Activated CD4-positive, alpha-beta T cell treated with anti-CD3 and anti-CD28 coated beads, Interleukin-2, amount 50 U/mL, for 24 hours (primary cell): ENCODE results near the gene CDH13.

Experiments
- DNase-seq, 2 donors: peaks; one replicate each; pipeline ENCODE4 v3.0.0-alpha.2; 2020; ENCODE audit warnings: low read depth in 1 of 2, low spot score in 1 of 2

CDH13 gene

DNA sequence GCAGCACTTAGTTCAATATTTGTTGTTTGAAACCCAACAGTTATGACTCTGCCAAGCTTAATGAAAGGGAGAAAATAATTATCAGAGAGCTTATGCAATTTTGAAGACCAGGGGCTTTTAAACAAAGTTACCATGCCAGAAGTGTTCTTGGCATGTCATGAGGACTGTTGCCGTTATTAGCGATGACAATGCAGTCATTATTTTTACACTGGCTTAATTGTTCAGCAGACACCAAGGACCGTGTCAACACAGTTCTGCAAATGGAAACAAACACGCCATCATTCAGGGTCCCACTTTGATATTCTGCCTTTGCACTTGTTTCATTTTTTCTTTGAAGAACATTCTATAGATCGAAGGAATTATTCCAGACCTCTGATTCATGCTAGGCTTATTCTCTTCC, 518.5 kb downstream of the CDH13 start:
- no peak for DNase-seq

DNA sequence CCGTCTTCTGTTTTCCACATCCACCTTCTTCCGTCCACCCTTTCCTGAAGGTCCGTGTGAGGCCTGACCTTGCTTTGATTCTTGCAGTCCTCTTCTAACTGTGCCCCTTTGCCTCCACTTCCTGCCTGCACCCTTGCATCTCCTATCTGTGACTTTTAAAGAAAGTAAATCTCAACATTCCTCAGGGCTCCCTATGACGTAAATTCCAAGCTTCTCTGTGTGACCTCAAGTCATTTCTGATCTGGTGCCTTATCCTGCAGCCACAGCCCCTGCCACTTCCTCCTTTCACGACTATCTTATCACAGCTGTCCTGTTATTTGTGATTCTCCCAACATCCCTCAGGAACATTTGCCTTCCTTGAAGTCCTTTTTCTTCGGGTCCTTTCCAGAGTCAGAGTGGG, 520.5 kb downstream of the CDH13 start:
- no peak for DNase-seq

DNA sequence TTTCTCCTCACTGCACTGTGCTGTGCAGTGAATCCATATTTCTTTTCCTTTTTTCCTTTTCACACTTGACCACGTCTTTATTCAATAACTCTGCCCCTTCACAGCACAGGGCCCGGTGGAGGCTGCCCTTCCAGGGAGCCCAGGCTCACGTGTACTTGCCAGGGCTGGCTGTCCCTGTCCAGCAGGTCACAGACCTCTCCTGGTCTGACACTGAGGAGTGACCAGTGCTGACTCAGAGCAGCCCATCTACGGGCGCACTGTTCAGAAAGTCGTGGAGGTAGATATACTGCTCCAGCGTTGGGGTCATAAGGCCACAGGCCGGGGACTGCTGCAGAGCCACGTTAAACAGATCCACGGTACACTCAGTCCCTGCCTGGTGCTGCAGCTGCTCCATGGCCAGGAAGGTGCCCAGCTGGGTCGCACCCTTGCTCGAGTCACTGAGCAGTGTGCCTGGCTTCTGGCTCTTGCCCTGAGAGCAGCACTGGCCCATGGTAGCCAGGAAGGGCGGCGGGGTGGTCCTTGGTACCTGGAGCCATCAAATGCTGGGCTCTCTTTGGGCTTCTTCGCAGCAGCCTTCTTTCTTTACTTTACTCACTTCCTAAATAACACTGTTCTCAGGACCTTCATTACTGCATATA, 531.7 kb downstream of the CDH13 start:
- DNase-seq: no peak

DNA sequence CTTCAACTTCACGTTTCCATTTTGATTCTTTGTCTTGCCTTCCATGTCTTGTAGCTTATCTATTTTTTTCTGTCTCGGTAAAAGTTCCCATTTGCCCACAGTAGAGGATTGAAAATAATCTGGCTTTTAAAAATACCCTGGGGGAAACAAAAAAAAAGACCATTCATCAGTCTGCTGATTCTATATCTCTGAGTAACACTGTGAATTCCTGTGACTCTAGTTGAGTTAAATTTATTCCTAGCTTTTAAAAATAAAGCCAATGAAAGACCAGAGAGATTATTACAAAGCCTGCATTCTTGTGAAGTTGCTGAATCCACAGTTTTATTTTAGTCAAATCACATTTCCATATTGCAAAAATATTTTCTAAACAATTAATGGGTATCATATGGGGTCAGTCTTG, 532.3 kb downstream of the CDH13 start:
- no peak for DNase-seq

DNA sequence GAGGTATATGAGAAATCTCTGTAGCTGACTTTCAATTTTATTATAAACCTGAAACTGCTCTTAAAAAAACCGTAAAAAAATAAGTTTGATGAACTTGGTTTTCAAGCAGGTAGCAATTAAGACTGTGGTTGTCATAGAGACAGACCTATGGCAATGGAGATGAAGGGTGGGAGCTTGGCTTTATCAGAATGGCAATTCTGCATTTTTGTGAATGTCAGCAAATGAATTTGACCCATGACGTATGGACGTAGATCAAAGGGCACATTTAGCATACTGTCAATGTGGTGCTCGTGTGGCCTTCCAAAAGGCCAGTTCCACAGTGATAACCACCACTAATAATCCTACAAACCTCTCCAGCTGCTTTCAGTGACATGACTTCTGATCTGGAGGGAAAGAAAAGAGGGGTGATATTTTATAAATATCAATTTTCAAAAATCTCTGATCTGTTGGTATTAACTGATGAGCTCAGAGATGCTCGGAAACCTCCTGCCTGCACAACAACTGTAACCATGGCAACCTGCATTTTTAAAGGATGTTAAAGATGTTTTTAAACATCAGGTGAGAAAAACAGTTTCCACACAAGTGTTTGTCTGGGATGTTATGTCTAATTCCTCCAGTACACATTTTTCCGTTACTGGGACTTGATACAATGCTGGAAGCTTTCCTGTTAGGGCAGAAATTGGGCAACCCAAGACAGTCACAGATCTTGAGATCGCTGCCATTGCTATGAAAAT, 533.7 kb downstream of the CDH13 start:
- DNase-seq: no peak

DNA sequence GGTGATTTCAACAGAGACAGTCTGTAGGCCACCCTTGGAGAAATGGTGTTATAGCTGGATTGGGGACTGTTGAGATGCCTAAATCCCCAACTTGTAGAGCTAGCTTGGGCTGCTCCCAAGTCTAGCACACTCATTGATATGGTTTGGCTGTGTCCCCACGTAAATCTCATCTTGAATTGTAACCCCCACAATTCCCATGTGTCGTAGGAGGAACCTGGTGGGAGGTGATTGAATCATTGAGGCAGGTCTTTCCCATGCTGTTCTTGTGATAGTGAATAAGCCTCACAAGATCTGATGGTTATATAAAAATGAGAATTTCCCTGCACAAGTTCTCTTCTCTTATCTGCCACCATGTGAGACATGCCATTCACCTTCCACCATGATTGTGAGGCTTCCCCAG, 536.0 kb downstream of the CDH13 start:
- no peak for DNase-seq

DNA sequence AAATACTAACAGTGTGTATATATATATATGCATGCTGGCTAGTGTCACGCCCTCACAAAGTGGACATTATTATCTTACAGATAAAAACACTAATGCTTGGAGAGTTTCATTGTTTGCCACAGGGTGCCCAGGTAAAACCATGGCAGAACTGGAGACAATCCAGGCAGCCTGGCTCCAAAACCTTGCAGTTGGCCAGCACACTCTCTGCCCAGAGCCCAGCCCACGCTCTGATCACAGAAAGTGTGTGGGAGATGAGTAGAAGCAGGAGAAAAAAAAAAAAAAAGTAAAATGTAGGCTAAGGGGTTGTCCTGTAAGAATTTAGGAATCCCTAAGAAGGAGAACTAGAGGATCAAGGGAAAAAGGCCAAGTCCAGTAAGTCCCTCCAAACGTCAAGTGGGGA, 538.0 kb downstream of the CDH13 start:
- DNase-seq: no peak

DNA sequence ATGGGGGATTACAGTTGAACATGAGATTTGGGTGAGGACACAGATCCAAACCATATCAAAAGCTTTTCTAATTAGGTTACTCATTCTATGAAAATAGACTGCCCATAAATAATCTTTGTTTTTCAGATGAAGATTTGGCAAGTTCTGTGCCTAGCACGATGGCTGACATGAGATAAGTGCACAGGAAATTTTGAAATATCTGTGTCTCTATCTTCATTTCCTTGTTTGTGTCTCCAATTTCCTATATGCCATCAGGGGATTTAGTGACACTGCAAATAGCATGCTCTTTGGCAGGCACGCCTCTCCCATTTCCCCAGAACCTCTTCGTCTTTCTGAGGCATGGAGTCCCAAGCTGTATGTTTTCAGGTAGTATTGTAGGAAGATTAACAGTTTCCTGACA, 544.6 kb downstream of the CDH13 start:
- no peak for DNase-seq

DNA sequence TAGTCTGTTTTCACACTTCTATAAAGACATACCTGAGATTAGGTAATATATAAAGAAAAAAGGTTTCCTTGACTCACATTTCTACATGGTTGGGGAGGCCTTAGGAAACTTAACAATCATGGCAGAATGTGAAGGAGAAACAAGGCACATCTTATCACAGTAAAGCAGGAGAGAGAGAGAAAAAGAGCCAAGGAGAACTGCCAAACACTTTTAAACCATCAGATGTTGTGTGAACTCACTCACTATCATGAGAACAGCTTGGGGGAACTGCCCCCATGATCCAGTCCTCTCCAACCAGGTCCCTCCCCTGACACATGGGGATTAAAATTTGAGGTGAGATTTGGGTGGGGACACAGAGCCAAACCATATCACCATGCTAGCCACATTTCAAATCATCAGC, 547.9 kb downstream of the CDH13 start:
- DNase-seq: no peak

DNA sequence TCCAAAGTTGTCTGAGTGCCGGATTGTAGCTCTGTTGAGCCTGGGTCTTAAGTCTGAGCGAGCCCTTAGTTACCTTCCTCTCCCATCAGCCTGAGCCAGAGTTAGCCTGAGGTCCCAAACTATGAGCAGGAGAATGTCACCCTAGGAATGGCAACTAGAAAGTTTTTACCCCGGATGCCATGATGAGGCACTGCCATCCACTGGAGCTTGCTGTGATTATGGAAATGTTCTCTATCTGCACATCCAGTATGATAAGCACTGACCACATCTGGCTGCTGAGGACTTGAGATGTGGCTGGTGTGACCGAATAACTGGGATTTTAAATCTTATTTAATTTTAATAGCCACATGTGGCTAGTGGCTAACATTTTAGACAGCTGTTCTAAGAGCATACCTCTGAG, 550.0 kb downstream of the CDH13 start:
- DNase-seq: no peak

DNA sequence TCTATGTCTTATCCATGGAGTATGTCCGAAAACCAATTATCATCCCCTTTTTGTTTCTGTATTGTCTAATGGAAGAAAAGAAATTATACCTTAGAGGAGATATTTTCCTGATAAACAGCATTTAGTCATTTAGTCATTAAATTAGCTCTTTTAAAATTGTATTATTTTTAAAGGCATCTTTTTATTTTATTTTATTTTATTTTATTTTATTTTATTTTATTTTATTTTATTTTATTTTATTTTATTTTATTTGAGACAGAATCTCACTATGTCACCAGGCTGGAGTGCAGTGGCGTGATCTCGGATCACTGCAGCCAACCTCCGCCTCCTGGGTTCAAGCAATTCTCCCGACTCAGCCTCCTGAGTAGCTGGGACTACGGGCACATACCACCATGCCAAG, 559.1 kb downstream of the CDH13 start:
- no peak for DNase-seq

DNA sequence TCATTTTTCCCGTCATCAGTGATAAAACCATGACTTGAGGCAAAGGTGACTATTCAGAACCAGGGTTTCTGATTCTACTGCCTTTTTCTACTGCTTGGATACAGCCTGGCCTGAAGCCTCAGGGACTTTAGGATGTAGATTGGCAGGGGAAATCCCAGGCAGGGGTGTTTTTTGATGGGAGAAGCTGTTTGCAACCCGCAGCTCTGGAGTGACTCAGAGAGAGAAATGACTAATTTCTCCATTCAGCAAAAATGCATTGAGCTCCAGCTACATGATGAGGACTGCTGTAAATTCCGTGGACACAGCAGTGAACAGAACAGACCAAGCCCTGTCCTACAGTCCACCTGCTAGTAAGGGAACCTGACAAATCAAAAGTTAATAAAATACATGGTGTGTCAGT, 560.6 kb downstream of the CDH13 start:
- DNase-seq: no peak

DNA sequence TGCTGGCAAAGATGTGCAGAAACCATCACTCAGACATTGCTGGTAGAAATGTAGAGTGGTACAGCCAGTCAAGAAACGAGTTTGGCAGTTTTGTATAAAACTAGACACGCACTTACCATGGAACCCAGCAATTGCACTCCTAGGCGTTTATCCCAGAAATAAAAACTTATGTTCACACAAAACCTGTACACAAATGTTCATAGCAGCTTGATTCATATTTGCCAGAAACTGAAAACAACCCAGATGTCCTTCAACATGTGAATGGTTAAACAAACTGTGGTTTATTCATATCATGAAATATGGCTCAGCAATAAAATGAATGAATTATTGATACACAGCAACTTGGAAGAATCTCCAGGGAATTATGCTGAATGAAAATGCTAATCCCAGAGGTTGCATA, 570.0 kb downstream of the CDH13 start:
- no peak for DNase-seq

DNA sequence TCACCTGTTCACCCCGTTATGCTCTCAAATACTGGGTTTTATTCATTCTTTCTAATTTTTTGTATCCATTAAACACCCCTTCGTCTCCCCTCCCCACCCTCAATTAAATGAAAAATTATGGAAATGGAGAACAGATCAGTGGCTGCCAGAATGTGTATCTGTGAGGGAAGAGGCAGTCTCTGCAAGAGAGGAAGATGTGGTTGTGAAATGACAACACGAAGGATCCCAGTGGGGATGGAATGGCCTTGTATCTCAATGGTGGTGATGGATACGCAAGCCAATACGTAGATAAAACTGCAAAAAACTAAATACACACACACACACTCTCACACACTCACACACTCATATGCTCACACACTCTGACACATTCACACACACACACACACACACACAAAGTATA, 570.7 kb downstream of the CDH13 start:
- DNase-seq: no peak

DNA sequence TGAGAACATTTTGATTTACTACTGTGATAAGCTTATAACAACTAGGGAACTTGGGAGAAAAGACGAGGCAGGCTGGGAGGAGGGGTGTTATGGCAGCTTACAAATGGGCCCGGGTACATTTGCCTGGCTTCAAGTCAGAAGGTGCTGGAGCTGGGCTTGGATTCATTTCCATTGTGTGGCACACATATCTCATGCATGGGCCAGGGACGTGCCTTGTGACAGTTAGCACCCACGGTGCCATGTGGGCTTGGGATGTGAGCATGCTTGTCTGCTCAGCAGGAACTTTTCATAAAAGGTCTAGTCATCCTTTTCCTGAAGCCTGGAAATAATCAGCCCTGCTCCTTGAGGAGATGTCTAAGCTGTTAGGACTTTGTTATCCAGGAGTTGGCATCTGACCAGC, 572.2 kb downstream of the CDH13 start:
- no peak for DNase-seq

DNA sequence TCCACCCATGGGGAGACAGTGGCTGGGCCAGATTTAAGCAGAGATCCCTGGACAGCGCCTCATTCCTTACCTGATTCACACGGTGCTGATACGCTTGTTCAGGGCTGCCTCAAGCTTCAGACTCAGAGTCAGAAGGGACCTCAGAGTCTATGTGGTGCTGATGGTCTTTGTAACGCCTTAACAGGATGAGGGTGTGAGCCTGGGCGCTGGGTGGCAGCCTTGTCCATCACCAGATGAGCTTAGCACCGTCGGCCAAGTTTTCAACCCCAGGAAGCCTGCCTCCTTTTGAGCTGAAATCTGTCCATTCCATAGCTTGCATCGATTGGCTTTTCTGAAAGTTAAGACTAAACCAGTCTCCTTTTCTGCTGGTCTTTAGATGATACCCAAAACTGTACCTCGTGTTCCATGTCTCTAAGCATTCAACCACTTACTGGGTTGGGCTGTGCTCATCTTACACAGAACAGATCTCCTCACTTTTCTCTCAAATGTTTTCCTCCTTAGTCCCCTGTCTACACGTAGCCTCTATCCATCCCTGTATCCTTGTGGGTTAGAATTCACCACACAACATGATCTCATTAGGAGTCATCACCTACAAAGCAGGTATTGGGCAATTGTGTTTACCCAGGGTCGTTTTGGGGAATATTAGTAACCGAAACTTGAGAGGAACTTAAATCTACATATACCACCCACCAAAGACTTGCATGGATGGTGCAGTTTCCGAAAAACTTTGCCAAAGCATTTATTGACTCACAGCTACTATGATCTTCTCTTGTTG, 573.4 kb downstream of the CDH13 start:
- DNase-seq: no peak

DNA sequence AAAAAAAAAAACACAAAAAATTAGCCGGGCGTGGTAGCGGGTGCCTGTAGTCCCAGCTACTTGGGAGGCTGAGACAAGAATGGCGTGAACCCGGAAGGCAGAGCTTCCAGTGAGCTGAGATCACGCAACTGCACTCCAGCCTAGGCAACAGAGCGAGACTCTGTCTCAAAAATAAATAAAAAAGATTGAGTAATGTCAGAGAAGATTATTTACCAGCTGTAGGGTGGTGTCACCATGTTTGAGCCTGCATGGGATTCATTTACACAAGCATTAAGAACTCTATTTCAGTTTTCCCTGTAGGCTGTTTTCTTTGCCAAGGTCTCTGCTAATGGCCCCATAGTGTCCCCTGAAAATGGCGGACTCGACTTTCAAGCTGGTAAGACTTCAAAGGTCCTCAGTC, 575.0 kb downstream of the CDH13 start:
- no peak for DNase-seq

DNA sequence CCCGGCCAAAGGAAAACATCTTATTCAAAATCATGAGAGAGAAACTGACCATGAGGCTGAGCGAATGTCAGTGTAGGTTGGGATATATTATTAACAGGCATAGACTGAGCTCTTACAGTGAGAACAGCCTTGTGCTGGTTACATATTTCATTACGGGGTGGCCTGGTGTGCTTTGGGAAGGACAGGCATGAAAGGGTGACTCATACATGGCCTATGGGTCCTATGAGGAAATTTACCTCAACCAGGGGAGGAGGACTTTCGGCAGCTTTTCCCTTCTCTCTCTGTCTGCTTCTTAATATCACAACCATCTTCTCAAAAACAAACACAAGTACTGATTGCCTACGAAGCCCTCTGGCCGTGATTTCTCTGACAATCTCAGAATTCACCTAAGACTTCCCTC, 579.1 kb downstream of the CDH13 start:
- DNase-seq: no peak

DNA sequence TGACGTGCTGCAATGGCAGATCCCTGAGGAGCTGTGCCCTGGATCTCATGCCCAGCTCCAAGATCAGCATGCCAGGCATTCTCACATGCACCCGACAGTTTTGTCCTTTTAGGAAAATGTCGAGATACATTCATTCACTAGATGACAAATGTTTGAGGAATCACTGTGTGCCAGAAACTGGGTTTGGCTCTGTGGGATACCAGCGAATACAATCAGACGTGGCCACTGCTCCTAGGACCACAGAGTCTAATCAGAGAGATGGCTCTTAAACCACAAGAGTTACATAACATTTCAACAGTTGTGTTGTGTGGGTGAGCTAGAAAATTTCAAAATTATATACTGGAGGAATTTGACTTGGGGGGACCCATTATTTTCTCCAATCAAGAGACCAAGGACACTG, 579.7 kb downstream of the CDH13 start:
- no peak for DNase-seq

DNA sequence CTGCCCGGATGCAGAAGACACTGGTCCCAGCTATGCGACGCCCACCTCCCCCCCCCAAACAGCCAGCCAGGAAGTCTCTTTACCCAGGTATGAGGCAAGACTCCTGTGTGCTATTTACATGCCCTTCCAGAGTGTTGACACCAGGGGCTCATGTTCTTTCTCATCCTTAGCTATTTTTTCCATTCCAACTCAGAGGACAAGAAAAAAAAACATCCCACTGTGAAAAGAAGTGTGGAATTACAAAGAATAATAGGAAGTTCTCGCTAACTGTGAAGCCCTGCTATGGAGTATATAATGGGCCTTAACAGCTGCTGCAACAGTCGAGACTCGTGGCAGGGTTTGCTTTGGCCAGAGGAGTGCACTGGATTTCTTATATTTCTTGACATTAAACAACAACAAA, 584.9 kb downstream of the CDH13 start:
- DNase-seq: no peak

DNA sequence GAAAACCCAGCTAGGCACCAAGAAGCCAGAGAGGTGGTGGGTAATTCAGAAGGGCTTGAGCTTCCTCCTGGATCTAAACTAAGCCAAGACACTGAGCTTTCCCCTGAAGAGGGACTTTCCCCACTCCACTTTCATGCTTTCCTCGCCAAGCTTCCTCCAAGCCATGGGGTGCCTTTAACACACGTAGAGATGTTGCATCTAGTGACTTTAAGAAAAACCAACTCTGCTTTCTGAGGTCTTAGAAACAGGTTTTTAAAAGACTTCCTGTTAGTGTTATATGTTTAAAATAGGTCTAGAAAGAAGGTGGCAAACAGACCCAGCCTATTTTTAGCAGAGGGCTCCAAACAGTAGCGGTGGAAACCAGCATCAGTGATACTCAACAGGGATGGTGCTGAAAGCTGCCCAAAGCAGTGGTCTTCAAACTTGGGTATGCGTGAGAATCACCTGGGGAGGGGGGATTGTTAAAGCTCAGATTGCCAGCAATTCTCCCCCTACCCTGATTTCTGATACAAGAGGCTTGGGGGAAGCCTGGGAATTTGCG, 585.6 kb downstream of the CDH13 start:
- no peak for DNase-seq

DNA sequence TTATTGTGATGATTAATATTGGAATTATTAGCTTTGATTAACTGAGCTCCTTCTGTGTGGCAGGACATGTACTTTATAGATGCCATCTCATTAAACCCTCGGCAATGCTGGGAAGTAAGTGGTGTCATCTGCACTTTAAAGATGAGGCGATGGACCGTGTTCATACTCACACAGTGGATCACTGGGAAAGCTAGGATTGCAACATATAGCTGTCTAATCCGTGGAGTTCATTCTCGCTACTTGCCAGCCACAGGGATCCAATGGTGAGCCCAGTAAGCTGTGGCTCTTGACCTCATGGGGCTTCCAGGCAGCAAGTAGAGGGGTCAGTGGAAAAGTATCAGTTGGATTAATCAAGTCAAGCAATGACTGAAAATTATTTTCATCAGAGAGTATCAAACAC, 587.9 kb downstream of the CDH13 start:
- DNase-seq: no peak
